Body of pancreas (tissue), 4 donors: ENCODE data around the gene BNIP1.

Source experiments
- POLR2A ChIP-seq, 3 donors: fragments of 450-650 bp; IDR thresholded peaks; one replicate each; pipeline ENCODE4 v1.6.1; 2016; ENCODE audit warnings: antibody characterized with exemption in 3 of 3, mild to moderate bottlenecking in 2 of 3
- TF ChIP-seq, protein P1 (sequence below), 7 experiments: fragments of 450-650 bp in 4 of 7; fragments of 200-600 bp in 3 of 7; sonication (generic) in 3 of 7; IDR thresholded peaks; one replicate each; pipeline ENCODE4 v1.5.1; 2016 to 2019; ENCODE audit warnings: antibody characterized with exemption in 7 of 7

DNA sequence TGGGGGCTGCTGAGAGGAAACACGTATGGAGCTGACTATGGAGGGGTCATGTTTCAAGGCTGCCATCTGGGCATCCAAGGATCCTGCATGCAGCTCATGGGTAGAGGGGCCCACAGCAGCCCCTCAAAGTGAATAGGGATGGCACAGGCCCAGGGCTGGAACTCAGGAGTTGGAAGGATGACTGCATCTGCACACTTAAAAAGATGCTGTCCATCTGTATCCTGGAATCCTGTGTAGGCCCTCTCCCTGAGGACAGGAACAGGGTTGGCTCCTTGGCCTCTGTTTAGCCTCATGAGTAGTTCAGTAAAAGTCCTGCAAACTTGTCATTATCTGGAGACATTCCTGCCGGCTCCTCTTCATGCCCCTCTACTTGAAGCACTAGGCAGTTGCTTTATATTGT is 4.0 kb downstream of the BNIP1 start:
- TF ChIP-seq, protein P1, sequence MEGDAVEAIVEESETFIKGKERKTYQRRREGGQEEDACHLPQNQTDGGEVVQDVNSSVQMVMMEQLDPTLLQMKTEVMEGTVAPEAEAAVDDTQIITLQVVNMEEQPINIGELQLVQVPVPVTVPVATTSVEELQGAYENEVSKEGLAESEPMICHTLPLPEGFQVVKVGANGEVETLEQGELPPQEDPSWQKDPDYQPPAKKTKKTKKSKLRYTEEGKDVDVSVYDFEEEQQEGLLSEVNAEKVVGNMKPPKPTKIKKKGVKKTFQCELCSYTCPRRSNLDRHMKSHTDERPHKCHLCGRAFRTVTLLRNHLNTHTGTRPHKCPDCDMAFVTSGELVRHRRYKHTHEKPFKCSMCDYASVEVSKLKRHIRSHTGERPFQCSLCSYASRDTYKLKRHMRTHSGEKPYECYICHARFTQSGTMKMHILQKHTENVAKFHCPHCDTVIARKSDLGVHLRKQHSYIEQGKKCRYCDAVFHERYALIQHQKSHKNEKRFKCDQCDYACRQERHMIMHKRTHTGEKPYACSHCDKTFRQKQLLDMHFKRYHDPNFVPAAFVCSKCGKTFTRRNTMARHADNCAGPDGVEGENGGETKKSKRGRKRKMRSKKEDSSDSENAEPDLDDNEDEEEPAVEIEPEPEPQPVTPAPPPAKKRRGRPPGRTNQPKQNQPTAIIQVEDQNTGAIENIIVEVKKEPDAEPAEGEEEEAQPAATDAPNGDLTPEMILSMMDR (IDR thresholded peaks at IDR 0.05), result no peak
- TF ChIP-seq POLR2A (IDR thresholded peaks at IDR 0.05), result no peak
